HG02678 (cell line): ENCODE data around the gene CEP89.
A peak's percentile ranks its signal among the peaks of the same experiment; 100 is the strongest.
"Not testable (repeated sequence)": the region's sequence is repeated elsewhere in the genome, so short reads cannot be mapped to it uniquely, and the experiment has no call there.

Experiments
- ATAC-seq: cut with Tn5 transposase; IDR thresholded peaks from one replicate; pipeline ENCODE4 v1.9.1; 2021; ENCODE audit warnings: mild to moderate bottlenecking, moderate library complexity; ENCODE audit not compliant: unreplicated experiment

Gene CEP89

DNA sequence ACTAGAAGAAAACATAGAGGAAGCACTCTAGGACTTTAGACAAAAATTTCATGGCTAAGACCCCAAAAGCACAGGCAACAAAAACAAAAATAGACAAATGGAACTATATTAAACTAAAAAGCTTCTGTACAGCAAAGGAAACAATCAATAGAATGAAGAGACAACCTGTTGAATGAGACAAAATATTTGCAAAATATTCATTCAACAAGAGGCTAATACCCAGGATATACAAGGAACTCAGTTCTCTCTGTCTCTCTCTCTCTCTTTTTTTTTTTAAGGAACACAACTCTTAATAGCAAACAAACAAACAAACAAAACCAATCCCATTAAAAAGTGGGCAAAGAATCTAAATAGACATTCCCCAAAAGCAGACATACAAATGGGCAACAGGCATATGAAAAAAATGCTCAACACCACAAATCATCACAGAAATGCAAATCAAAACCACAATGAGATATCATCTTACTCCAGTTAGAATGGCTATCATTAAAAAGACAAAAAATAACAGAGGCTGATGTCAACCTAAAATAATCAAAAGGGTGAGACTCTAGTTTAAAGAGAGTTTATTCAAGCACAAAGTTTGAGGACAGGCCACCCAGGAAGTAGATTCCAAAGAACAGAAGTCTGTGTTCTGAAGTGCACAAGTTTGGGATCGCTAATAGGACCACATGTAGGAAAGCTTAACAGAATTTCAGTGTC lies 75.1 kb downstream of the CEP89 start:
- ATAC-seq, result no peak

DNA sequence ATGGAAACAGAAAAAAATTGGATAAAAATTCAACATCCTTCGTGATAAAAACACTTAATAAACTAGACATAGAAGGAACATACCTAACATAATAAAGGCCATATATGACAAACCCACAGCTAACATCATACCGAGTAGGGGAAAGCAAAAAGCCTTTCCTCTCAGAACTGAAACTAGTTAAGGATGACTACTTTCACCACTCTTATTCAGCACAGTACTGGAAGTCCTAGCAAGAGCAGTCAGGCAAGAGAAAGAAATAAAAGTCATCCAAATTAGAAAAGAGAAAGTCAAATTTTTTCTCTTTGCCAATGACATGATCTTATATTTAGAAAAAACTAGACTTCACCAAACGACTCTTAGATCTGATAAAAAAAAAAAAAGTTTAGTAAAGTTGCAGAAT lies 76.4 kb downstream of the CEP89 start:
- ATAC-seq, result peak; percentile 78

DNA sequence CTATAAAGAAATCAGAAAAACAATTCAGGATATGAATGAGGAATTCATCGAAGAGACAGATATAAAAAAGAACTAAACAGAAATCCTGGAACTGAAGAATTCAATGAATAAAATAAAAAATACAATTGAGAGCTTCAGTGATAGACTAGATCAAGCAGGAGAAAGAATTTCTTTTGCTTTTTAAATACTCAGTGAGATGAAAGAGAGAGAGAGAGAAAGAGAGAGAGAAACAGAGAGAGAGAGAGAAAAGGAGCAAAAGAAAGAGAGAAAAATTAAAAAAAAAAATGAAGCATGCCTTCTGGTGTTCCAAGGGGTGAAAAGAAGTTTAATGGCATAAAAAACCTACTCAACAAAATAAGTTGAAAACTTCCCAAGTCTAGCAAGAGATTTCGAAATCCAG lies 80.1 kb downstream of the CEP89 start:
- ATAC-seq, result no peak

DNA sequence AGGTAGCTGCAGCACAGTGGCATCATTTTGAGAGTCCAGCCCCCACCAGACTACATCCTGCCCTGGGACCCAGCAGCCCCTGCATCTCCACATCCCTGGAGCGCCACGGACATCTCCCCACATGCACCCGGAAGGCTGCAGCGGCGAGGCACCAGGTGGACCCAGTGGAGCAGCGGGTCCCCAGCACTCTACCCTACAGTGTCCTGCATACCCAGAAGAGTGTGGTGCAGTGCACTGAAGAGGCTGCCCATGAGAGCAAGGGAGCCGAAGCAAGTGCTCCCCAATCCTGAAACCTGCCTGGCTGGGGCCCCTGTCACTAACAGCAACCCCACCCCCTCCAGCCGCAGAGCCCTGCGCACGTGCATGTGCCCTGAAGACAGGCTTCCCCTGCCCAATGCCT lies 80.9 kb downstream of the CEP89 start:
- no peak for ATAC-seq

DNA sequence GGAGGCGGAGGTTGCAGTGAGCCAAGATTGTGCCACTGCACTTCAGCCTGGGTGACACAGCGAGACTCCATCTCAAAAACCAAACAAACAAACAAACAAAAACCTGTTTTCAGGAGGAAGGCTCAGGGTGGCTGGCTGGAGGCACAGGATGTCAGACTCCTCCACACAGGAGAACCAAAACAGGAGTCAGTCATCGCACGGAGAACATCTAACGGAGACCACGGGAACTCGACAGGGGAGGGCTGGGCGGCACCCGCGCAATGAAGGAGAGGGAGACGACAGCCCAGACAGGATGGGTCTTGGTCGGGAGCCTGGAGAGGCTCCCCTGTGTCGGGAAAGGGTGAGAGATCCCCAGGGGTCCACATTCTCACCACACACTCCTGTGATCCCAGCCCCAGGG lies 81.4 kb downstream of the CEP89 start:
- no peak for ATAC-seq

DNA sequence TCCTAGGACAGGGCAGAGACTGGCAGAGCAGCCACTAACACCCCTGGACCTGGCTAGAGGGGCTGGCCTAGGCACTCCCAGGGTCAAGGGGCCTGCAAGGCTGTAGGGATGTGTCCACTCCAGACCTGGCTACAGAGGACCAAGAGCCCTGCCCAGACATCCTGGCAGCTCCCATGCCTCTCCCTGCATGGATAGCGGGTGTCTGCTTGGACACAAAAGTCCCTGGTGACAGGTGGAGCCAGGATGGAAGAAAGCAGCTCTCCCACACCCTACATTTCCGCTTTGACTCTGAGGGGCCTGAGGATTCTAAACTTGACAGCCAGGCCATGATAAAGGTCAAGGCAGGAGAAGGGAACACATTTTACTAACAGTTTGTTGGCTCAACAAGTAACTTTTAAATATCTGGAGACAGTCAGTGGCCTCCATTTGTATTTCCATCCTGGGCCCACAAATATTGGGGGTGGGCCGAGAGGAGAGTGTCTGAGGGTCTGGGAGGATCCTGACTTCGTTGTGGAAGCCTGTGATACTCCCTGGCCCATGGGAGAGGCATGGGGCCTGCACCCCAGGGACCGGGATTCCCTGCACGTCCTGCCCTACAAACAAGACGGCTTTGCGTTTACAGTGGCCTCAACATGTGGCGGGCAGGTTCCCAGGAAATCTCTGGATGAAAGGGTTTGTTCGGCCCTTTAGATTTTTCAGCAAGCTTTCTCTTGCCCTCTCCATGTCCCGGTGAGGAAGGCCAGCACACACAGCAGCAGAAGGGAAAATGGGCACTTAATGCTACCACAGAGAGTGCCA lies 82.4 kb downstream of the CEP89 start:
- ATAC-seq, result no peak

DNA sequence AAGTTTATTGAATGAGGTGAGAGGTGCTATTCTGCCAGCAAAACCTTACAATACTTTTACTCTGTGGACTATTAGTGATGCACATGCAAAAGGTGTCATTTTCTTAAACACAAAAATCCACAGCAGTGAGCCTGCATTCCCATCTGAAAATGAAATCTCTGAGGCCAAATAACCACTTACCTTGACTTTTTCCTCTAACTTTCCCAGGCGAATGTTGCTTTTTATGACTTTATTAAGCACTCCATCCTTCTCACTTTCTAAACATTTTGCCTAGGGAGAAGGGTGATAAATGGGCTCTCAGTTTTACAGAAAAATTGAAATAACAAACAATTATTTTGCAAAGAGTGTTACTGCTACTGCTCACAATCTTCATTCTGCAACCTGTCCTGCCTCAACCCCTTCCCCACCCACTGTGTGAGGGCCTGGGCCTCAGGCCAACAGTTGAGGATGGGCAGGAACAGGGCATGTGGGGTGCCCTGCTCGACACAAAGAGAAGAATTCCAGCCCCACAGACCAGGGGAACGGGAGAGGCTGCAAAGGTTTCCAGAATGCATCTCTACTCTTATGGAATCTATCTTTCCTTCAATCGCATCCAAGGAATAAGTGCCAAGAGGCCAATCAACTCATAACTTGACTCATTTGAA lies 84.1 kb downstream of the CEP89 start:
- ATAC-seq, result no peak

DNA sequence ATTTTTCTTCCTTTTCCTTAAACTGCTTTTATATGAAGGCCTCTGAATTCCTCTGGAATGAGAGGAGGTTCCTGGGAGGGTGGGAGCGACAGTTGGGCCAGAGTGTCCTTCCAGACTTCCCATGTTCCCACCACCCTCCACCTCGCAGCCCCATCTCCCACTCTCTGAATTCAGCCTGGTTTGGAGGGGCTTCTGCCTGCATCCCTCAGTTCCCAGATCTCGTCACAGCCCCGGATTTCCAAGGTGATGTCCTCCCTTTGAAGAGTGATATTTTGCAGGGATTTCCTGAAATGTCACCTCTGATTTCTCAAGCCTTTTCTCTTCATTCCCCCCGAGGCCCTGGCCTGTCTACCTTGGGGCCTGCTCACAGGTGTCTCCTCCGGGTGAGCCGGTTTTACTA lies 85.5 kb downstream of the CEP89 start:
- ATAC-seq, result no peak

DNA sequence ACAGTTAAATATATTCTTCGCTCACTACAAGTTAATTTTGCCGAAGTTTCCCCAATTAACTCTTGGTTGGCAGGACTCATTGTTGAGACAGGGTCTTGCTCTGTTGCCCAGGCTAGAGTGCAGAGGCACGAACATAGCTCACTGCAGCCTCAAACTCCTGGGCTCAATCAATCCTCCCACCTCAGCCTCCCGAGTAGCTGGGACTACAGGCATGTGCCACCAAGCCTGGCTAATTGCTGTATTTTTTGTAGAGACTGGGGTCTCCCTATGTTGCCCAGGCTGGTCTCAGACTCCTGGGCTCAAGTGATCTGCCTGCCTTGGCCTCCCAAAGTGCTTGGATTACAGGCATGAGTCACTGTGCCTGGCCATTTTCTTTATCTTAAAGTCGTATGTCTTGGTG lies 86.5 kb downstream of the CEP89 start:
- ATAC-seq, result not testable (repeated sequence)

DNA sequence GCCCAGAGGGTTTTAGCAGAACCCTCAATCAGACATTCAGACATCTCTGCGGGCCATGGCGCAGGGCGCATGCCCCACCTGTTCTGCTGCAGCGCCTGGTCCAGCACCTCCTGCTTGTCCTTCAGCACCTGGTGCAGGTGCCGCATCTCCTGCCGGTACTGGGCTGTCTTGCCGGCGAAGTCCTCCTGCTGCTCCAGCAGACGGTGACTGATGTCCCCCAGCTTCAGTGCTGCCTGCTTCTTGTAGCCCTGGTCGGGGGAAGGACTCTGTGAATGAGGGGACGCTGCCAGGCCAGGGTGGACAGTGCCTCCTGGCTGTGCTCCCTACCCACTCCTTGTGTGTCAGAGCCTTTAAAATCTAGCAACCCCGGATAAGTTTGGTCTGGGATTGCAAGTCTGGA lies 90.0 kb downstream of the CEP89 start:
- no peak for ATAC-seq

DNA sequence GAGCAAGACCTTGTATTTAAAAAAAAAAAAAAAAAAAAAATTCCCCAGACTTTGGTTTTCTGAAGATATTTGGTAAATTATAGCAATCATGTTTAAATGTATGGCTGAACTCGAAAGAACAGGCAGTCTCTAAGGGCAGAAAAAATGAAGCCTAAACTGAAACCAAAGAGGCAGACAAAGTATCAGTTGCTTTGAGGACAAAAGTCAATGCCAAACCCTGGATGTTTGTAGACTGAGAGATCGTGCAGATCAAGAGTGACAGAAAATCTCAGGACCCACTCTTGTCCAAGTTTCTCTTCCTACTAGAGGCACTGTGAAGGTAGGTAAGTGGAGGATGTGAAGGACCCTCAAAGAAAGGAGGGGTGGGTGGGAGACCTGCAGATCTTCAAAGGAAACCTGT lies 91.1 kb downstream of the CEP89 start:
- ATAC-seq, result no peak

DNA sequence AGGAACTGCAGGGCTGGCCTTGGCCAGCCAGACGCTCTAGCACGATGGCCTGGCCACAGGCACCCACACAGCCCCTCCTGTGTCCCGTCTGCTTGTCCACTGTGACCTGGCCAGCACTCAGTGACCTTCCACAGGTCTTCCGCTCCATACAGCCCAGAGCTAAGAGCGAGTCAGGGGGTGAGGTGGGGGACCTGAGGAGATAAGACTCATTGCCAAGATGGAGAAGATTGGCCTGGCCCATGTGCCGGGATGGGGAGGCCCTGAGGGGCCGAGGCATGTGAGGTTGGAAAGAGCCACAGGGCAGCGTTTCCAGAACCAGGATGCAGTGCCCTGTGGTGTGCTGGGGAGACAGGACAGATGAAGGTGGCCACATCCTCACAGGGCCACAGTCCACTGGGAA lies 92.0 kb downstream of the CEP89 start:
- no peak for ATAC-seq

DNA sequence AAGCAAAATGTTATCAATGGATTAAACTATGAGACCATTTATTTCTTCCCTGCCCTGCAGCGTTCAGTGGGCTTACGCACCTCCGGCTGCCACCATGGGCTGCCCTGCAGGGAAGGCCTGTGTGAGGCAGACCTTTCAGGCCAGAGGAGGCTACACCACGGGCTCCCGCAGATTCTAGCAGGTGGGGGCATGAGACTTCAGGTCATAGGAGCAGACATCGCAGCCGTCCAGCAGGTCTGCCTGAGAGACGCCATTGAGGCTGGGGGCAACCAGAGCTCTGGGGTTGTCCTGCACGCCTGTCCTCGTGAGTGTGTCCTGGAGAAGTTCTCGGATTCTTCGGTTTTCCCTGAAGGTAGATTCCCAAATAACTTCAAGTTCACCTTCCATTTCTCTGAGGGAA lies 92.8 kb downstream of the CEP89 start:
- no peak for ATAC-seq

DNA sequence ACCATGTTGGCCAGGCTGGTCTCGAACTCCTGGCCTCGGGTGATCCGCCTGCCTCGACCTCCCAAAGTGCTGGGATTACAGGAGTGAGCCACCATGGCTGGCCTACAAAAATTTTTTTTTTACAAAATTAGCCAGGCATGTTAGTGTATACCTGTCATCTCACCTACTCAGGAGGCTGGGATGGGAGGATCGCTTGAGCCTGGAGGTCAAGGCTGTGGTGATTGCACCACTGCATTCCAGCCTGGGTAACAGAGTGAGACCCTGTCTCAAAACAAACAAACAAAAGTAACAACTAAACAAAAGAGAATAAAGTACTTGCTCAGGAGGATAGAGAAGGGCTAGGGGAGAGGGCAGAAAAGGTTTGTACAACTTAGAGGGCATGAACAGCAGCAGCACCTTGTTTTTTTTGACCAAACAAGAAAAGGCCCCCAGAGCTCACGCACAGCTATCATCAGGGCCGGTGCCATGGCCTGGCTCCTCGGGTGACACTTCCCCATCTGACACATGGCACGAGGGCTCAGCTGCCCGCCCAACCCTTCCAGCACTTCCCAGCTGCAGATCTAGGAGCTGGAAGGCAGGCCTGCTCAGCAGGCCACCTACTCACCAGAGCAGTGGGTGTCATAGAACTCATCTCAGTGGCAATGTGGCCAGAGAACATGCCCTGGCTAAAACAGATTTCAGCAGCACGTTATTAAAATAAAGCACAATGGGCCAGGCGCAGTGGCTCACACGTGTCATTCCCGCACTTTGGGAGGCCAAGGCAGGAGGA lies 93.6 kb downstream of the CEP89 start:
- no peak for ATAC-seq

DNA sequence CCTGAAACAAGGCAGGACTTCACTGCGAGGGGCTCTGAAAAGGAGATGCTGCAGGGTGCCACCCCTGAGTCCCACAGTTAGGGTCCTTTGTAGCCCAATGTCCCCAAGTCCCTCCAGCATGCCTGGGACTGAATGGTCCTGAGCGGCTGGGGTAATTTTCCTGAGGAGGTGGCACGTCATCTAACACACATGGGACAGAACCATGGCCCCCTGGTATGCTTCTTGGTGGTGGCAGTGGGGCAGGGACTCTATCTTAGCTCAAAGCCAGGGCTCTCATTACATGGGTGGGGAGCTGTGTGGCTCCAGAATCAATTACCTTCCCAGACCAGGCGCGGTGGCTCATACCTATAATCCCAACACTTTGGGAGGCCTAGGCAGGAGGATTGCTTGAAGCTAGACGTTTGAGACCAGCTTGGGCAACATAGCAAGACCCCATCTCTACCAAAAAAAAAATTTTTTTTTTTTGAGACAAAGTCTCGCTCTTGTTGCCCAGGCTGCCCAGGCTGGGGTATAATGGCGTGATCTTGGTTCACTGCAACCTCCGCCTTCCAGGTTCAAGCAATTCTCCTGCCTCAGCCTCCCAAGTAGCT lies 94.3 kb downstream of the CEP89 start:
- ATAC-seq, result no peak

DNA sequence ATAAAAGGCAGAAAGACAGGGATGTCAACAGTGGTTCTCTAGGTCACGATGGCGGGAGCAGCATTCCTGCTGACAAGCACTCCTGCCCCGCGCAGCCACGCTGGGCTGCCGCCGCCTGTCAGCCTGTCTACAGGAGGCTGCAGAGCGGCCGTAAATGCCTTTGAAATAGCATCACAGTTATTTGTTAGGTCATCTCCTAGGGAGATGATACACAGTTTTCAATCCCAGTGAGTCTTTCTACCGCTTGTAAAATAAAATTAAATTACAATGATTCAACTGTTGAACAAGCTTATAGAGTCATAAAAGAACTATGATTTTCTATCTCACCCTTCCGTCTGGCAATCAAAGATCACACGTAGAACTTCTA lies 94.9 kb downstream of the CEP89 start:
- ATAC-seq, result no peak

DNA sequence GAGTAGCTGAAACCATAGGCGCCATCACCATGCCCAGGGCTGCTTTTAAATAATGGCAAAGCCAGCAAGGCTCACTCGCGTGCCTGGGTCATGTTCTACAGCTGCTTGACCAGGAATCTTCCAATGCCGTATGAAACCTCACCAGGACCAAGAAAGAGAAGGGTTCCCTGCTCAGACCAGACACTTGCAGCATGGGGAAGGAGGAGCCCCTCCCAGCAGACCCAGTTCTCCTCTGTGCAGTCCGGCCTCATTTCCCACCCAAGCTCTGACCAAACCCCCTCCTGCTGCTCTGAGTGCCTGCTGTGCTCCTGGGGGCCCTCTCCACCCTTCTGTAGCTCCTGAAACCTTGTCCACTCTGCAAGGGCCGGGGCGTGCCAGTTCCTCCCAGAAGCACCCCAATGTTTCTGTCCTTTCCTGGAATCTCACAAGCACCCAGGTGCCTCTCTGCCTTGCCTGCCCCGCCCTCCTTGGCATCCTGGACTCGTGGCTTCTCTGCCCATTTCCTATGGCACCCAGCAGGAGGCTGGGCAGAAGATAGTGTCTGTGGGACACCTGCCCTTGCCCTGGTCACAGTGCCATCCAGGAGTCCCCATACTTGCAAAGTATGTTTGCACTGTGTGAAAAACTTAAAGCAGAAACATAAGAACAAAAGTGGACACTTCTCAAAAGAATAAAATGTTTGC lies 95.4 kb downstream of the CEP89 start:
- no peak for ATAC-seq

DNA sequence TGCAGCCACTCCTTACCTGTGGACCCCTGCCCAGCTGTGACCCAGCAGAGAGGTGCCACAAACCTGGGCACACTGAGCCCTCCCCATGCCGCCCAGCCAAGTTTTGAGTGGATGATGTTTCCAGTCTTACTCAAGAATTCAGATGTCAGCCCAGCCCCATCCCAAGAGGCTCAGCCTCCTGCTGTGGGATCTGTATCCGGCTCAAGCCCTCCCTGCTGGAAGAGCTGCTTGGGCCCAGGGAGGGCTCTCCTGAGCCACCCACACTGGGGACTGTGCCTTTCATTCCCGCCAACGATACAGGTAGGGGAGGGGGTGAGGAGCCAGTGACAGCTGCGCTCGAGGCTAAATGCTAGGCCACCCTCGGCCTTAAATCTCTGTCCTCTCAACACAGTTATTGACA lies 96.3 kb downstream of the CEP89 start:
- ATAC-seq, result no peak

DNA sequence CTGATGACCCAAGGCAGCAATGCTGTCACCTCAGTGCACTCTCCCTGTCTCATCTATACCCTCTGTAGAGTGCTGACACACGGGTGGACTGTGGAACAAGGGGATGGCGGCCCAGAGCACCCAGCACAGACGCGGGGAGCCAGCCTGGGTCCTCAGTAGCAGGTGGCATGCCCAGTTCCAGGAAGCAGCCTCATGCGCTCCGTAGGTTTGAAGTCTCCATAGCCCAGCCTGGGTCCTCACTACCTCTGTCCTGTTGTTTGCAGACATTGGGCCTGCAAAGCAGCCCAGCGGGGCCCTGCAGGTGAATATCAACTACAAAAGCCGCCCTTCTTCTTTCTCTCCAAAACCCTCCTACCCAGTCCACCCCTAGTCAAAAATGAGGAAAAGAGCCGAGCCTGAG lies 97.2 kb downstream of the CEP89 start:
- no peak for ATAC-seq

DNA sequence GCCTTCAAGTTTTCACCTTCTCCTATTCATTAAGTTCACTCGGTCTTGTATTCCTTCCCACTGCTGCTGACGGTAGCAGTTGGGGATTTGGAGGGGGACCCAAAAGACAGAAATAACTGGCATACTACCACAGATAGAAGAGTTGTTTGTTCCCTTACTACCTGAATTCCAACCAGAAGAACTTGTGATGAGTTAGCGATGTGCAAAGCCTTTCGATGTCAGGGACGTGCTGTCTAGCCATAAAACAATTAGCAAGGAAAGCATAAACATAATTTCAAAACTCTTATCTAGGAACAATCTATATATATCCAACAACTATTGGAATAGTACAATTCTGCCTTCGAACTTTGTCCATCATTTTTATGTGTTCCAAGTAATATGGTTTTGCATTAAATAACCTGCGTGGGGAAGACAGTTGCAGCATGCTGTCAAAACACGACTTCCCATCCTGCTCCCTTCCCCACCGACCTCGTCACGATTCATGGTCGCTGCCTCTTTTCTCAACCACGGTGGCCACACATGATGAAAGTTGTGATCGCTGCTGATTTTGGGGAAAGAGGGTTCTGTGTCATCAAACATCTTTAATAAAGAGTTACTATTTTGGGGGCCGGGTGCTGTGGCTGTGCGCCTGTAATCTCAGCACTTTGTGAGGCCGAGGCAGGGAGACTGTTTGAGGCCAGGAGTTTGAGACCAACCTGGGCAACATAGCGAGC lies 98.4 kb downstream of the CEP89 start:
- no peak for ATAC-seq
